OCI-LY7 (cell line): ENCODE measurements around the gene CFAP20. TPM values are rescaled to one million over a fixed set of nuclear protein-coding genes. Genes with fewer than 3 reads are reported as not detected.

Experiments
- BruUV-seq: library from RNA; stranded (reverse); fragments of 400-500 nt; replicated peaks from 2 replicates; lab custom pipeline; 2021; lab: Mats Ljungman, UMichigan
- CTCF ChIA-PET: fragments of 300-600 bp; sonication (Branson Sonifier 250); formaldehyde crosslinking; loops from one replicate; lab custom pipeline; 2022; ENCODE audit warnings: antibody characterized with exemption; ENCODE audit not compliant: unreplicated experiment; lab: Charles Lee
- POLR2A ChIA-PET: fragments of 300-600 bp; sonication (Branson Sonifier 250); formaldehyde crosslinking; loops from one replicate; lab custom pipeline; 2022; ENCODE audit warnings: antibody characterized with exemption; lab: Charles Lee
- DNase-seq: peaks from one replicate; pipeline ENCODE4 v3.0.0-alpha.2; 2015; ENCODE audit warnings: low spot score
- H2AFZ ChIP-seq: fragments of 200-600 bp; sonication (generic), shearing (Covaris generic); 2 replicates; pipeline ENCODE4 v1.6.1; 2014; ENCODE audit warnings: mild to moderate bottlenecking, antibody characterized with exemption, low read length, moderate library complexity
- H3K27ac ChIP-seq: fragments of 200-600 bp; sonication (generic); 2 replicates; pipeline ENCODE4 v1.5.1; 2014; ENCODE audit warnings: mixed run types, low read depth, mild to moderate bottlenecking, moderate library complexity, low read length, inconsistent platforms; ENCODE audit not compliant: poor library complexity, severe bottlenecking
- H3K36me3 ChIP-seq: fragments of 200-600 bp; sonication (generic); 2 replicates; pipeline ENCODE4 v1.6.1; 2014; ENCODE audit warnings: mild to moderate bottlenecking, antibody characterized with exemption, low read length, moderate library complexity, mixed read lengths; ENCODE audit not compliant: insufficient read depth
- H3K4me1 ChIP-seq: fragments of 200-600 bp; sonication (generic); 2 replicates; pipeline ENCODE4 v1.5.1; 2014; ENCODE audit warnings: mild to moderate bottlenecking, low read length; ENCODE audit not compliant: insufficient read depth, poor library complexity, severe bottlenecking
- H3K4me2 ChIP-seq: fragments of 200-600 bp; sonication (generic); 2 replicates; pipeline ENCODE4 v1.6.1; 2014; ENCODE audit warnings: mild to moderate bottlenecking, low read length
- H3K4me3 ChIP-seq: fragments of 200-600 bp; sonication (generic); 2 replicates; pipeline ENCODE4 v1.5.1; 2014; ENCODE audit warnings: mild to moderate bottlenecking, low read depth, low read length; ENCODE audit not compliant: poor library complexity, severe bottlenecking
- H3K79me2 ChIP-seq: fragments of 200-600 bp; sonication (generic); 2 replicates; pipeline ENCODE4 v1.6.1; 2016; ENCODE audit warnings: low read depth, mild to moderate bottlenecking, low read length, moderate library complexity, mixed read lengths; ENCODE audit not compliant: insufficient read depth
- H3K9me2 ChIP-seq: fragments of 200-600 bp; sonication (generic); 2 replicates; pipeline ENCODE4 v1.6.1; 2016; ENCODE audit warnings: mild to moderate bottlenecking, low read length, mixed read lengths; ENCODE audit not compliant: insufficient read depth
- H3K9me3 ChIP-seq: fragments of 200-600 bp; sonication (generic); 2 replicates; pipeline ENCODE4 v1.6.1; 2014; ENCODE audit warnings: mild to moderate bottlenecking, mixed run types, low read length, mixed read lengths
- H4K20me1 ChIP-seq: fragments of 200-600 bp; sonication (generic); 2 replicates; pipeline ENCODE4 v1.6.1; 2014; ENCODE audit warnings: mild to moderate bottlenecking, antibody characterized with exemption, low read length, moderate library complexity, mixed read lengths; ENCODE audit not compliant: insufficient read depth
- EZH2phosphoT487 ChIP-seq: fragments of 200-600 bp; sonication (generic); IDR thresholded peaks from 2 replicates; pipeline ENCODE4 v1.6.1; 2018; ENCODE audit warnings: low read depth, borderline replicate concordance, mild to moderate bottlenecking, mixed run types, antibody characterized with exemption, low read length, moderate library complexity, mixed read lengths
- intact Hi-C: fragments of 100-400 bp; cut with micrococcal nuclease; formaldehyde crosslinking; loops from one replicate; pipeline ENCODE4 v1.10.0; 2022; ENCODE audit not compliant: unreplicated experiment
- total RNA-seq, 2 experiments: library from RNA; depleted of rRNA in 1 of 2; stranded (reverse); fragments of >200 nt in 1 of 2; shearing (Covaris generic) in 1 of 2; gene quantifications; 2 replicates each; pipeline ENCODE4 v1.2.3, GENCODE V29; 2014 to 2022
- TF ChIP-seq, protein P1 (sequence below): fragments of 200-600 bp; sonication (generic); conservative IDR thresholded peaks from 2 replicates; pipeline ENCODE4 v1.5.1; 2014; ENCODE audit warnings: mild to moderate bottlenecking, antibody characterized with exemption, low read length, moderate library complexity, mixed read lengths

CFAP20 gene
- total RNA-seq, 2 experiments from 2014 or later: 46.4 to 89.2 TPM

DNA sequence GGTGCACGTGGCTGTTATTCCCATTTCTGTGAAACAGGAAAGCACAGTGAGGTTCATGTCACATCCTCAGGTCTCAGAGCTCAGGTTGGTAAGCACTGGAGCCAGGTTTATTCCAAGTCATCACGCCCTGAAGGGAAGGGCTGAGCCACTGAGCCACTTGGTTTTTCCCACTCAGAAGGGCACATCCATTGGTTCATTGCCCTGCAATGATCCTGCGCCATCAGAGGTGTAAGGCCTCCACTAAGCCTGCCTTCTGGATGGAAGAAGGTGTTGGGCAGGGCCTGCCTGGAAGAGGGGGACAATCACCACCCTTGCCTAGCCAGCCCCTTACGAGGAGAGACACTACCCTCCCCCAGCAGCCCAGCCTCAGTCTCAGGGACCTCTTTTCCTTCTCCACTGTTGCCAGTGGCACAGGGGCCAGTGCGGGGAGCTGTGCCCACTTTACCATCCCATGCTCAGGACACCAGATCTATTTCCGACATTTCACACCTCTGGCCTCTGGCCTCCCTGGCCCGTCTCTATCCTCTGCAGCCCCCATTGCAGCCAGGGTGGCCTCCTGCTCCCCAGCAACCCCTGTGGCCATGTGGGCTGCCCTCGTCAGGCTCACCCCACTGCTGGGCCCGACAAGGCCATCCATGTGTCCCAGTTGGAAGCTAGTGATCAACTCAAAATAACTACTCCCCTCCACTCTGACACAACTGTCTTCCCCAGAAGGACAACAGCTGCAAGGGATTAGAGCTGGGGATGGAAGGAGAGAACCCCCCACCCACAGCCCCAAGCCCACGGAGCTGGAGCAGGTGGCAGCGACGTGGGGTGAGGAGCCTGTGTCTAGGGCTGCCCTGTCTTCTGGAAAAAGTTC is 29.9 kb downstream of the CFAP20 start:
- Histone ChIP-seq H3K4me1 (no peaks in the 10 kb centered on the region), H3K36me3 (no peaks in the 10 kb centered on the region), H3K4me2 (no peak overlapping the region), H3K9me2 (no peaks in the 10 kb centered on the region), H4K20me1 (no peaks in the 10 kb centered on the region), H3K79me2 (no peaks in the 10 kb centered on the region), H3K27ac (no peak overlapping the region), H3K9me3 (no peaks in the 10 kb centered on the region), H2AFZ (no peak overlapping the region), H3K4me3 (no peak overlapping the region)
- intact Hi-C loops: no loop called here
- BruUV-seq: no TSS peak
- no peak for TF ChIP-seq EZH2phosphoT487
- TF ChIP-seq, protein P1, sequence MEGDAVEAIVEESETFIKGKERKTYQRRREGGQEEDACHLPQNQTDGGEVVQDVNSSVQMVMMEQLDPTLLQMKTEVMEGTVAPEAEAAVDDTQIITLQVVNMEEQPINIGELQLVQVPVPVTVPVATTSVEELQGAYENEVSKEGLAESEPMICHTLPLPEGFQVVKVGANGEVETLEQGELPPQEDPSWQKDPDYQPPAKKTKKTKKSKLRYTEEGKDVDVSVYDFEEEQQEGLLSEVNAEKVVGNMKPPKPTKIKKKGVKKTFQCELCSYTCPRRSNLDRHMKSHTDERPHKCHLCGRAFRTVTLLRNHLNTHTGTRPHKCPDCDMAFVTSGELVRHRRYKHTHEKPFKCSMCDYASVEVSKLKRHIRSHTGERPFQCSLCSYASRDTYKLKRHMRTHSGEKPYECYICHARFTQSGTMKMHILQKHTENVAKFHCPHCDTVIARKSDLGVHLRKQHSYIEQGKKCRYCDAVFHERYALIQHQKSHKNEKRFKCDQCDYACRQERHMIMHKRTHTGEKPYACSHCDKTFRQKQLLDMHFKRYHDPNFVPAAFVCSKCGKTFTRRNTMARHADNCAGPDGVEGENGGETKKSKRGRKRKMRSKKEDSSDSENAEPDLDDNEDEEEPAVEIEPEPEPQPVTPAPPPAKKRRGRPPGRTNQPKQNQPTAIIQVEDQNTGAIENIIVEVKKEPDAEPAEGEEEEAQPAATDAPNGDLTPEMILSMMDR: no peak
- CTCF ChIA-PET: no interaction called here
- POLR2A ChIA-PET: no interaction called here
- no peak for DNase-seq

DNA sequence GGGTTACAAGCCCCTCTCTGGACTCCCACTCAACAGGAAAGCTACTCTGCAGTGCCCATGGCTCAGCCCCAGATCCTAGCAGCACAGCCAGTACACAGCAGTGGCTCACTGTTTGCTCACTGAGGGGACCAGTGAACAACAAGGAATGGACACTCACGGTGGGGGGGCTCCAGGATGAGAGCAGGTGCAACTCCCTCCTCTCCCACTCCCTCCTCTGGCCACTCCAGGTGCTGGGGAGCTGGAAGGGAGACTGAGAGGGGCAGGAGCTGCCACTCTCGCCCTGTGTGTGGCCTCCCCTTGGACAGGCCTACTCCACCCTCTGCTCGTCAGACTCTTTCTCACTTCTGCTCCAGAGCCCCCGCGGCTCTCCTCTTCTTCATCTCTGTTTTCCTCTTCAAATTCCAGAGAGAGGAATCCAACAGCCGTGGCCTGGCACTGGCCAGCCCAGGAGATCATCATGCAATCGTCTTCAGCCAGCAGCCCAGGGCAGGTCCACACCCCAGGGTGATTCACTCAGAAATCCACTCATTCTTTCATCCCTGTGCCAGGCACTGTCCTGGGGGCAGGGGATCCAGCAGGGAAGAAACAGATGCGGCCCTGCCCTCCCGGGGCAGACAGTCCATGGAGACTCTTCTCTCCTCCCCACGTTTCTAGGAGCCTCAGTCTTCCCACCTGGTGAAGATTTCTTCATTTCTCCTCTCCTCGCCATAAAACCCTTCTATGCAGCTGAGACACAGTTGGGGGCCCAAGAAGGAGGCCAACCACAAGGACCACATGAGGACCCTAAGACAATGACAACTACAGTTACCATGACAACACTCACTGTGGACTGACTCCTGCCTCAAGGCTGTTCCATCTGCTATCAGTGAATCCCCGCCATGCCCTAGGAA is 30.7 kb downstream of the CFAP20 start:
- no peak for TF ChIP-seq EZH2phosphoT487
- TF ChIP-seq, protein P1: no peak
- no peaks in the 10 kb centered on the region for H4K20me1 ChIP-seq
- no peaks in the 10 kb centered on the region for H3K9me2 ChIP-seq
- no peak overlapping the region for H3K4me3 ChIP-seq
- CTCF ChIA-PET: no interaction called here
- H3K4me1 ChIP-seq: no peaks in the 10 kb centered on the region
- no peak overlapping the region for H3K27ac ChIP-seq
- BruUV-seq: no TSS peak
- no peak overlapping the region for H2AFZ ChIP-seq
- H3K4me2 ChIP-seq: no peak overlapping the region
- POLR2A ChIA-PET: no interaction called here
- intact Hi-C loops: no loop called here
- no peaks in the 10 kb centered on the region for H3K79me2 ChIP-seq
- no peak for DNase-seq
- H3K36me3 ChIP-seq: no peaks in the 10 kb centered on the region
- H3K9me3 ChIP-seq: no peaks in the 10 kb centered on the region
